C4-2B (cell line): ENCODE measurements around the gene SPSB3.

ENCODE experiments used
- ZFX ChIP-seq: fragments of 450-650 bp; IDR thresholded peaks from 2 replicates; pipeline ENCODE4 v1.6.1; 2017
- TF ChIP-seq, protein P1 (sequence below): fragments of 450-650 bp; conservative IDR thresholded peaks from 2 replicates; pipeline ENCODE4 v1.5.1; 2017; ENCODE audit warnings: mild to moderate bottlenecking

DNA sequence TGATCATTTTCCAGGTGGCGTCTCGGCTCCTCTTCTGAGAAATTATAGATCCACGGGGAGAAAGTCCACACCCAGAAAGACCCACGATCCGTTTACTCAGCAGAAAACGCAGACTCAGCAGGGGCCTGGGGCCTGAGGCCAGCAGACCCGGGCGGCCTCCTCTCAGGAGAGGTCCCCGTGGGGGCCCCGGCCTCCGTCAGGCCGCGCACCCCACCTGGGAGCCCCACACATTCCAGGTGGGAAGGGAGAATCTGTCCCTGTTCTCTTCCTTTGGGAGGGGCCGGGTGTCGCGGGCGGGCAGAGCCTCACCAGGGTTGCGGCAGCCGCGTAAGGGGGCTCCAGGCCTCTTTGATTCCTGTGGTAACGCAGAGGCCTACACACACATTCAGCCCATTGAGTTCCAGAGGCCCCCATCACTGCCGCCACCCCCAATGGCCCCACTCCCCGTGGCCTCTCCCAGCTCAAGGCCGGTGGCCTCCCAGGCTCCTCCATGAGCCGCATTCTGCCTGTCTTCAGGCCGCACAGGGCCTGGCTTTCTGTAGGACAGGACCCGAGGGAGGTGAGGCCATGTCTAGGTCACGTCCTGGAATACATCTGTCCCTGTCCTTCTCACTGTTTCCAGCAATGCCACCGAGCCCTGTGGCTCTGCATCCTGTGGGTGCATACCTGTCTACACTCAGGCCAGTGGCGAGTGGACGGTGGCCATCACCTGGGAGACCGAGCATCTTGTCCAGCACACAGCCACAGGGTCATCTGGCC lies 12.7 kb upstream of the SPSB3 start:
- TF ChIP-seq, protein P1, sequence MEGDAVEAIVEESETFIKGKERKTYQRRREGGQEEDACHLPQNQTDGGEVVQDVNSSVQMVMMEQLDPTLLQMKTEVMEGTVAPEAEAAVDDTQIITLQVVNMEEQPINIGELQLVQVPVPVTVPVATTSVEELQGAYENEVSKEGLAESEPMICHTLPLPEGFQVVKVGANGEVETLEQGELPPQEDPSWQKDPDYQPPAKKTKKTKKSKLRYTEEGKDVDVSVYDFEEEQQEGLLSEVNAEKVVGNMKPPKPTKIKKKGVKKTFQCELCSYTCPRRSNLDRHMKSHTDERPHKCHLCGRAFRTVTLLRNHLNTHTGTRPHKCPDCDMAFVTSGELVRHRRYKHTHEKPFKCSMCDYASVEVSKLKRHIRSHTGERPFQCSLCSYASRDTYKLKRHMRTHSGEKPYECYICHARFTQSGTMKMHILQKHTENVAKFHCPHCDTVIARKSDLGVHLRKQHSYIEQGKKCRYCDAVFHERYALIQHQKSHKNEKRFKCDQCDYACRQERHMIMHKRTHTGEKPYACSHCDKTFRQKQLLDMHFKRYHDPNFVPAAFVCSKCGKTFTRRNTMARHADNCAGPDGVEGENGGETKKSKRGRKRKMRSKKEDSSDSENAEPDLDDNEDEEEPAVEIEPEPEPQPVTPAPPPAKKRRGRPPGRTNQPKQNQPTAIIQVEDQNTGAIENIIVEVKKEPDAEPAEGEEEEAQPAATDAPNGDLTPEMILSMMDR = no peak
- TF ChIP-seq ZFX = no peak
